OCI-LY1 (cell line): ENCODE measurements around the gene SPECC1L.

Source experiments
- H2AFZ ChIP-seq: fragments of 200-600 bp; sonication (generic), shearing (Covaris generic); 2 replicates; pipeline ENCODE4 v1.6.0; 2014; ENCODE audit warnings: antibody characterized with exemption, mild to moderate bottlenecking, low read length
- H3F3A ChIP-seq: fragments of 200-600 bp; sonication (generic), shearing (Covaris generic); 2 replicates; pipeline ENCODE4 v1.6.0; 2014; ENCODE audit warnings: mild to moderate bottlenecking, antibody characterized with exemption, low read length, moderate library complexity; ENCODE audit not compliant: insufficient read depth
- H3K27ac ChIP-seq: fragments of 200-600 bp; sonication (generic); 2 replicates; pipeline ENCODE4 v1.5.1; 2014; ENCODE audit warnings: low read length, mixed run types, mild to moderate bottlenecking, low read depth; ENCODE audit not compliant: poor library complexity, severe bottlenecking
- H3K27me3 ChIP-seq: fragments of 200-600 bp; sonication (generic); 2 replicates; pipeline ENCODE4 v1.6.0; 2014; ENCODE audit warnings: antibody characterized with exemption, mild to moderate bottlenecking, low read length, moderate library complexity; ENCODE audit not compliant: insufficient read depth
- H3K36me3 ChIP-seq: fragments of 200-600 bp; sonication (generic); 2 replicates; pipeline ENCODE4 v1.6.1; 2014; ENCODE audit warnings: mild to moderate bottlenecking, antibody characterized with exemption, low read length, moderate library complexity, mixed read lengths; ENCODE audit not compliant: insufficient read depth
- H3K4me1 ChIP-seq: fragments of 200-600 bp; sonication (generic); 2 replicates; pipeline ENCODE4 v1.5.1; 2014; ENCODE audit warnings: mild to moderate bottlenecking, low read length, moderate library complexity; ENCODE audit not compliant: insufficient read depth, severe bottlenecking
- H3K4me2 ChIP-seq: fragments of 200-600 bp; sonication (generic), shearing (Covaris generic); 2 replicates; pipeline ENCODE4 v1.6.1; 2014; ENCODE audit warnings: low read length
- H3K4me3 ChIP-seq: fragments of 200-600 bp; sonication (generic); 2 replicates; pipeline ENCODE4 v1.5.1; 2014; ENCODE audit warnings: low read length, low read depth, mild to moderate bottlenecking, mixed read lengths; ENCODE audit not compliant: poor library complexity, severe bottlenecking
- H3K79me2 ChIP-seq: fragments of 200-600 bp; shearing (Covaris generic); 2 replicates; pipeline ENCODE4 v1.6.1; 2016; ENCODE audit warnings: mixed run types, low read length, mixed read lengths; ENCODE audit not compliant: insufficient read depth
- H3K9ac ChIP-seq: fragments of 200-600 bp; sonication (generic), shearing (Covaris generic); 2 replicates; pipeline ENCODE4 v1.6.1; 2014; ENCODE audit warnings: mild to moderate bottlenecking, low read length, mixed read lengths
- H3K9me2 ChIP-seq: fragments of 200-600 bp; sonication (generic), shearing (Covaris generic); 2 replicates; pipeline ENCODE4 v1.6.1; 2014; ENCODE audit warnings: low read depth, mild to moderate bottlenecking, low read length, mixed read lengths
- H3K9me3 ChIP-seq: fragments of 200-600 bp; shearing (Covaris generic); 2 replicates; pipeline ENCODE4 v1.6.1; 2014; ENCODE audit warnings: low read length, mixed read lengths
- H4K20me1 ChIP-seq: fragments of 200-600 bp; sonication (generic), shearing (Covaris generic); 2 replicates; pipeline ENCODE4 v1.6.0; 2016; ENCODE audit warnings: mild to moderate bottlenecking, low read length; ENCODE audit not compliant: insufficient read depth
- CTCF ChIP-seq: fragments of 200-600 bp; sonication (generic), shearing (Covaris generic); IDR thresholded peaks from 2 replicates; pipeline ENCODE4 v1.5.1; 2017; ENCODE audit warnings: mild to moderate bottlenecking, antibody characterized with exemption, low read length, moderate library complexity, mixed read lengths
- EZH2 ChIP-seq: fragments of 200-600 bp; sonication (generic), shearing (Covaris generic); IDR thresholded peaks from 2 replicates; pipeline ENCODE4 v1.8.0; 2017; ENCODE audit warnings: borderline replicate concordance, mixed run types, mild to moderate bottlenecking, antibody characterized with exemption, low read length, moderate library complexity, mixed read lengths

Gene SPECC1L

GRCh38 chr22:24323695-24324094, 53.1 kb downstream of the SPECC1L start:
- no peaks in the 10 kb centered on the region for H3K9me2 ChIP-seq
- H3K36me3 ChIP-seq: peaks cover 82% of the 10 kb centered on the region; the same call in 1 of the 2 replicates
- H3K4me3 ChIP-seq: no peak overlapping the region
- no peak overlapping the region for H3K9ac ChIP-seq
- no peaks in the 10 kb centered on the region for H3K27me3 ChIP-seq
- no peaks in the 10 kb centered on the region for H4K20me1 ChIP-seq
- no peaks in the 10 kb centered on the region for H3K9me3 ChIP-seq
- H2AFZ ChIP-seq: no peak overlapping the region
- H3K4me2 ChIP-seq: no peak overlapping the region
- TF ChIP-seq EZH2: no peak
- no peak for TF ChIP-seq CTCF
- no peak overlapping the region for H3K27ac ChIP-seq
- H3F3A ChIP-seq: no peaks in the 10 kb centered on the region
- no peaks in the 10 kb centered on the region for H3K79me2 ChIP-seq
- peaks cover 3% of the 10 kb centered on the region for H3K4me1 ChIP-seq

DNA sequence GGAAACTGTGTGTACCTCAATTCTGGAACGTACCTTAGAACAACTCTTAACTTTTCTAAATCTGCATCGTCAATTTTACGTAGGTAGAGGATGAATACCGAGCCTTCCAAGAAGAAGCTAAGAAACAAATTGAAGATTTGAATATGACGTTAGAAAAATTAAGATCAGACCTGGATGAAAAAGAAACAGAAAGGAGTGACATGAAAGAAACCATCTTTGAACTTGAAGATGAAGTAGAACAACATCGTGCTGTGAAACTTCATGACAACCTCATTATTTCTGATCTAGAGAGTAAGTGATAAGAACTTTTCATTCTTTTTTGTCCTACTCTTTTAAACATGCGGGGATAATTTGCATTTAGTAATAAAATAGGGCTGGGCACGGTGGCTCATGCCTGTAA, 53.5 kb downstream of the SPECC1L start:
- H4K20me1 ChIP-seq: no peaks in the 10 kb centered on the region
- TF ChIP-seq CTCF (no peak), EZH2 (no peak)
- no peaks in the 10 kb centered on the region for H3K27me3 ChIP-seq
- peaks cover 82% of the 10 kb centered on the region; the same call in 1 of the 2 replicates for H3K36me3 ChIP-seq
- H3K4me3 ChIP-seq: no peak overlapping the region
- no peaks in the 10 kb centered on the region for H3K9me2 ChIP-seq
- no peak overlapping the region for H2AFZ ChIP-seq
- no peaks in the 10 kb centered on the region for H3K79me2 ChIP-seq
- peaks cover 3% of the 10 kb centered on the region for H3K4me1 ChIP-seq
- H3F3A ChIP-seq: no peaks in the 10 kb centered on the region
- H3K4me2 ChIP-seq: no peak overlapping the region
- no peaks in the 10 kb centered on the region for H3K9me3 ChIP-seq
- no peak overlapping the region for H3K9ac ChIP-seq
- no peak overlapping the region for H3K27ac ChIP-seq

- Histone ChIP-seq H3K27me3 (no peaks in the 10 kb centered on the region), H3K9me3 (no peaks in the 10 kb centered on the region), H3K9me2 (no peaks in the 10 kb centered on the region), H3K4me3 (no peak overlapping the region), H3K4me1 (peaks cover 3% of the 10 kb centered on the region), H4K20me1 (no peaks in the 10 kb centered on the region), H3K36me3 (peaks cover 83% of the 10 kb centered on the region), H3F3A (no peaks in the 10 kb centered on the region), H2AFZ (no peak overlapping the region), H3K4me2 (no peak overlapping the region), H3K9ac (no peak overlapping the region), H3K79me2 (no peaks in the 10 kb centered on the region), H3K27ac (no peak overlapping the region)
- peak; percentile 68 for TF ChIP-seq CTCF
- TF ChIP-seq EZH2: no peak
These were observed 54.6 kb downstream of the SPECC1L start for GRCh38 chr22:24325105-24325757.
